ENCODE measurements around the gene RBMY1D. TPM values are rescaled to one million over a fixed set of nuclear protein-coding genes. Genes with fewer than 3 reads are reported as not detected.
"Not testable (repeated sequence)": the region's sequence is repeated elsewhere in the genome, so short reads cannot be mapped to it uniquely, and the experiment has no call there.

The RBMY1D gene
- total RNA-seq (not detected in 2 replicates), polyA plus RNA-seq (not detected in 2 replicates)

GRCh38 chrY:21894426-21894825 lies at the start of gene RBMY1D:
Gene RBMY1D (minus strand): TSS chrY:21894526. CDS start chrY:21892513, 2,013 bp downstream.
- no CpG with 5 or more reads among the region's 28 CpGs for WGBS (ENCODE audit: low lambda C conversion rate, missing lambda C conversion rate)
- H3K9me3 ChIP-seq (ENCODE audit: low read depth); H3K79me2 ChIP-seq; H3K27ac ChIP-seq; H3K4me3 ChIP-seq; H3K4me1 ChIP-seq (ENCODE audit: insufficient read depth); H3K36me3 ChIP-seq (replicated peaks; ENCODE audit: insufficient read depth, low read depth); H3K4me2 ChIP-seq; H2AFZ ChIP-seq; H4K20me1 ChIP-seq (ENCODE audit: insufficient read depth, poor library complexity, severe bottlenecking); H3K27me3 ChIP-seq; H3K9me2 ChIP-seq (replicated peaks; ENCODE audit: insufficient read depth); DNase-seq (ENCODE audit: low spot score): not testable (repeated sequence)

- H3K9me3 ChIP-seq (ENCODE audit: low read depth); DNase-seq (ENCODE audit: low spot score); H3K4me2 ChIP-seq; H3K36me3 ChIP-seq (replicated peaks; ENCODE audit: insufficient read depth, low read depth); H3K4me3 ChIP-seq; H2AFZ ChIP-seq; H3K4me1 ChIP-seq (ENCODE audit: insufficient read depth); H3K27me3 ChIP-seq; H3K9me2 ChIP-seq (replicated peaks; ENCODE audit: insufficient read depth); H4K20me1 ChIP-seq (ENCODE audit: insufficient read depth, poor library complexity, severe bottlenecking); H3K79me2 ChIP-seq; H3K27ac ChIP-seq: not testable (repeated sequence)
- WGBS (ENCODE audit: low lambda C conversion rate, missing lambda C conversion rate) = no CpG with 5 or more reads among the region's 29 CpGs
These were observed 23.6 kb upstream of the RBMY1D start, which contains the start of gene RBMY1E for GRCh38 chrY:21917932-21918331. Gene RBMY1E (minus strand): TSS chrY:21918032. CDS start chrY:21916054, 1,978 bp downstream.

DNA sequence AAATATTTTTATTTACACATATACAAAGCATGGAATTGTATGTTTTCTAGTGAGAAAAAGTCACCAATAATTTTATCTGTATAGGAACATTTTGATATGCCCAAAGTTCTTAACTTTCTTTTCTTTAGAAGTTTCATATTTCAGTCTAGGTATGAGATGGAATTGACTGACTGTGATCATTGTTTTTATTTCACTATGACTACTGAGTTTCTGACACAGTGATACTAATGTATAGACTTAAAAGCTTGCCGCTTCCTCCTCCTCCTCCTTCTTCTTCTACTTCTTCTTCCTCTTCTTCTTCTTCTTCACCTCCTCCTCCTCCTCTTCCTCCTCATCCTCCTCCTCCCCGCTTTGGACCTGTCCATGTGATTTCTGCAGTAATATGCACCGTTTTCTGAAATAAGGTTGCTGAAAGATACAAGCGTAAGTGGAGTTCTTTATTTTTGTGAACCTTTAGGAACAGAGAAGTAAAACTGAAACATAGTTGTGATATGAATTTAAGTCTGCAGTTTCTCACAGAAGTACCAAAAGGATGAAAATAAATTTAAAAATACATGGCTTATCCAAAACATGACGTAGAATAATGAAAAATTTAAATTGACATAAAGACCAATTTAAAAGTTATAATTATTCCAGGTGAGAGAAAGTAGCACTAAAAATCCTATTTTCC lies 24.8 kb downstream of the RBMY1D start:
- H3K4me2 ChIP-seq; H3K4me1 ChIP-seq (ENCODE audit: insufficient read depth); H4K20me1 ChIP-seq (ENCODE audit: insufficient read depth, poor library complexity, severe bottlenecking); H3K27ac ChIP-seq; H2AFZ ChIP-seq; H3K9me2 ChIP-seq (replicated peaks; ENCODE audit: insufficient read depth); DNase-seq (ENCODE audit: low spot score); H3K9me3 ChIP-seq (ENCODE audit: low read depth); H3K27me3 ChIP-seq; H3K4me3 ChIP-seq; H3K36me3 ChIP-seq (replicated peaks; ENCODE audit: insufficient read depth, low read depth); H3K79me2 ChIP-seq: not testable (repeated sequence)
- no CpG with 5 or more reads among the region's 5 CpGs for WGBS (ENCODE audit: low lambda C conversion rate, missing lambda C conversion rate)

DNA sequence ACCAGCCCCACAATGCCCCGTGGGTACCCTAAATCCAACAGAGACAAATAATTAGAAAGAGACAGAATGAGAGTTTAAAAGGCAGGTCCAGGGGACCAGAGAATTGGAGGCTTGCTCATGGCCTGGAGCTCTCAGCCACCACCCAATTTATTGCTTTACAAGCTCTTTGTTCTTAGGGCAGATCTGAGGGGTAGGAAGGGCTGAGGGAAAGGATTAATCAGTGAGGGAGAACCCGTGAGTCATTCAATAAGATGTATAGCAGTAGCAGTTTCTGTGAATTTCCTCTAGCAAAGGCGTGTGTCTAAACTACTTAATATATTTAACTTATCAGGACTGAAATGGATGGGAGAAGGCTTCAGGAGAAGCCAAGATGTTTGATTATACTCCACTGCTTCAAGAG lies 48.8 kb downstream of the RBMY1D start:
- no peaks in the 10 kb centered on the region for H4K20me1 ChIP-seq (ENCODE audit: insufficient read depth, poor library complexity, severe bottlenecking)
- TF ChIP-seq EZH2 (IDR thresholded peaks at IDR 0.05; ENCODE audit: borderline replicate concordance) (no peak), EZH2phosphoT487 (IDR thresholded peaks at IDR 0.05; ENCODE audit: low read depth, severe bottlenecking, unreplicated experiment) (no peak)
- TF ChIP-seq, protein P1, sequence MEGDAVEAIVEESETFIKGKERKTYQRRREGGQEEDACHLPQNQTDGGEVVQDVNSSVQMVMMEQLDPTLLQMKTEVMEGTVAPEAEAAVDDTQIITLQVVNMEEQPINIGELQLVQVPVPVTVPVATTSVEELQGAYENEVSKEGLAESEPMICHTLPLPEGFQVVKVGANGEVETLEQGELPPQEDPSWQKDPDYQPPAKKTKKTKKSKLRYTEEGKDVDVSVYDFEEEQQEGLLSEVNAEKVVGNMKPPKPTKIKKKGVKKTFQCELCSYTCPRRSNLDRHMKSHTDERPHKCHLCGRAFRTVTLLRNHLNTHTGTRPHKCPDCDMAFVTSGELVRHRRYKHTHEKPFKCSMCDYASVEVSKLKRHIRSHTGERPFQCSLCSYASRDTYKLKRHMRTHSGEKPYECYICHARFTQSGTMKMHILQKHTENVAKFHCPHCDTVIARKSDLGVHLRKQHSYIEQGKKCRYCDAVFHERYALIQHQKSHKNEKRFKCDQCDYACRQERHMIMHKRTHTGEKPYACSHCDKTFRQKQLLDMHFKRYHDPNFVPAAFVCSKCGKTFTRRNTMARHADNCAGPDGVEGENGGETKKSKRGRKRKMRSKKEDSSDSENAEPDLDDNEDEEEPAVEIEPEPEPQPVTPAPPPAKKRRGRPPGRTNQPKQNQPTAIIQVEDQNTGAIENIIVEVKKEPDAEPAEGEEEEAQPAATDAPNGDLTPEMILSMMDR (IDR thresholded peaks at IDR 0.05; ENCODE audit: poor library complexity) = no peak
- no peak overlapping the region for H2AFZ ChIP-seq
- no peaks in the 10 kb centered on the region for H3K9me3 ChIP-seq (ENCODE audit: low read depth)
- no peak for DNase-seq (ENCODE audit: low spot score)
- no peaks in the 10 kb centered on the region for H3K4me1 ChIP-seq (ENCODE audit: insufficient read depth)
- no peak overlapping the region for H3K27ac ChIP-seq
- no CpG with 5 or more reads among the region's 3 CpGs for WGBS (ENCODE audit: low lambda C conversion rate, missing lambda C conversion rate)
- H3K4me3 ChIP-seq = no peak overlapping the region
- H3K27me3 ChIP-seq = no peaks in the 10 kb centered on the region
- no peaks in the 10 kb centered on the region for H3K9me2 ChIP-seq (replicated peaks; ENCODE audit: insufficient read depth)
- no peak overlapping the region for H3K4me2 ChIP-seq
- no peaks in the 10 kb centered on the region for H3K79me2 ChIP-seq
- no peaks in the 10 kb centered on the region for H3K36me3 ChIP-seq (replicated peaks; ENCODE audit: insufficient read depth, low read depth)

DNA sequence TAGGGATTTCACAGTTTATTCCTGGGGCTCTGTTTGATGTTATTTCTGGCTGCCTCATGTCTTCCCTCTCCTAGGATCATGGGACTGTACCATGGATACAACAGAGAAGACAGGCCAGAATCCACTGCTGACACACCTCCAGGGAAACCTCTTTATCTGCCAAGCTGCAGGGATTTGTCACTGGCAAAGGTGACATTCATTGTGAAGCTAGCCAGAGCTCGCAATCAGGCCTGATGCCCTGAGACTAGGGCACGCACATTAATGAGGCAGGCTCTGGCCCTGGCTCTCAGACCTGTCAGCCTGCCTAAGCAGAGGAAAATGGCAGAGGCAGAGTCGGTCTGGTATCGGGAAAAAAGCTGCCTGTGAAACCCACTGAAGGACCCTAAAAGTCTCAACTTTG lies 52.2 kb downstream of the RBMY1D start:
- no peaks in the 10 kb centered on the region for H3K4me1 ChIP-seq (ENCODE audit: insufficient read depth)
- H2AFZ ChIP-seq = no peak overlapping the region
- TF ChIP-seq, protein P1 (IDR thresholded peaks at IDR 0.05; ENCODE audit: poor library complexity) = no peak
- no peak for TF ChIP-seq EZH2phosphoT487 (IDR thresholded peaks at IDR 0.05; ENCODE audit: low read depth, severe bottlenecking, unreplicated experiment)
- TF ChIP-seq EZH2 (IDR thresholded peaks at IDR 0.05; ENCODE audit: borderline replicate concordance) = no peak
- DNase-seq (ENCODE audit: low spot score) = no peak
- H3K36me3 ChIP-seq (replicated peaks; ENCODE audit: insufficient read depth, low read depth) = no peaks in the 10 kb centered on the region
- H3K9me2 ChIP-seq (replicated peaks; ENCODE audit: insufficient read depth) = no peaks in the 10 kb centered on the region
- H3K27me3 ChIP-seq = no peaks in the 10 kb centered on the region
- no CpG with 5 or more reads among the region's 4 CpGs for WGBS (ENCODE audit: low lambda C conversion rate, missing lambda C conversion rate)
- no peak overlapping the region for H3K4me2 ChIP-seq
- H3K4me3 ChIP-seq = no peak overlapping the region
- H3K9me3 ChIP-seq (ENCODE audit: low read depth) = no peaks in the 10 kb centered on the region
- no peak overlapping the region for H3K27ac ChIP-seq
- no peaks in the 10 kb centered on the region for H4K20me1 ChIP-seq (ENCODE audit: insufficient read depth, poor library complexity, severe bottlenecking)
- no peaks in the 10 kb centered on the region for H3K79me2 ChIP-seq
